KMS-11 (cell line): ENCODE data around the gene ITPRIPL1.

ENCODE experiments used
- H2AFZ ChIP-seq: fragments of 200-600 bp; sonication (generic); 2 replicates; pipeline ENCODE4 v1.6.1; 2016; ENCODE audit warnings: antibody characterized with exemption, mixed run types, low read depth
- H3K27ac ChIP-seq: fragments of 200-600 bp; sonication (generic); 2 replicates; pipeline ENCODE4 v1.6.1; 2016; ENCODE audit warnings: mild to moderate bottlenecking, mixed run types
- H3K27me3 ChIP-seq: fragments of 200-600 bp; sonication (generic); 2 replicates; pipeline ENCODE4 v1.6.1; 2017; ENCODE audit warnings: mild to moderate bottlenecking, low read depth, mixed run types, moderate library complexity; ENCODE audit not compliant: insufficient read depth
- H3K36me3 ChIP-seq: fragments of 200-600 bp; sonication (generic); 2 replicates; pipeline ENCODE4 v1.6.1; 2017; ENCODE audit warnings: mild to moderate bottlenecking, mixed run types; ENCODE audit not compliant: insufficient read depth
- H3K4me1 ChIP-seq: fragments of 200-600 bp; sonication (generic); 2 replicates; pipeline ENCODE4 v1.6.1; 2016; ENCODE audit warnings: mild to moderate bottlenecking, low read depth, mixed run types; ENCODE audit not compliant: poor library complexity, severe bottlenecking
- H3K4me2 ChIP-seq: fragments of 200-600 bp; sonication (generic); 2 replicates; pipeline ENCODE4 v1.7.0; 2016; ENCODE audit warnings: mild to moderate bottlenecking, mixed run types
- H3K4me3 ChIP-seq: fragments of 200-600 bp; sonication (generic); IDR thresholded peaks from 2 replicates; pipeline ENCODE4 v1.6.1; 2017; ENCODE audit warnings: low read depth, low read length, mixed read lengths; ENCODE audit not compliant: insufficient read depth
- H3K79me2 ChIP-seq: fragments of 200-600 bp; sonication (generic); 2 replicates; pipeline ENCODE4 v1.6.1; 2016; ENCODE audit warnings: low read depth, mixed run types; ENCODE audit not compliant: insufficient read depth
- H3K9ac ChIP-seq: fragments of 200-600 bp; sonication (generic); 2 replicates; pipeline ENCODE4 v1.6.1; 2016; ENCODE audit warnings: mild to moderate bottlenecking, mixed run types
- H4K20me1 ChIP-seq: fragments of 200-600 bp; sonication (generic); 2 replicates; pipeline ENCODE4 v1.6.1; 2016; ENCODE audit warnings: mild to moderate bottlenecking, mixed run types; ENCODE audit not compliant: insufficient read depth
- CTCF ChIP-seq: fragments of 200-600 bp; sonication (generic); conservative IDR thresholded peaks from 2 replicates; pipeline ENCODE4 v1.6.1; 2017; ENCODE audit warnings: low read depth, mild to moderate bottlenecking, antibody characterized with exemption, low read length, moderate library complexity, mixed read lengths

ITPRIPL1 gene

GRCh38 chr2:96347395-96347794, 22.3 kb downstream of the ITPRIPL1 start:
- H3K4me2 ChIP-seq: no peak overlapping the region
- no peak overlapping the region for H3K9ac ChIP-seq
- H4K20me1 ChIP-seq: no peaks in the 10 kb centered on the region
- no peaks in the 10 kb centered on the region for H3K79me2 ChIP-seq
- H3K36me3 ChIP-seq: peaks cover 8% of the 10 kb centered on the region; the same call in 1 of the 2 replicates
- H3K27me3 ChIP-seq: no peaks in the 10 kb centered on the region
- H3K4me3 ChIP-seq: no peak overlapping the region
- H3K4me1 ChIP-seq: no peaks in the 10 kb centered on the region
- no peak overlapping the region for H3K27ac ChIP-seq
- TF ChIP-seq CTCF: no peak
- H2AFZ ChIP-seq: no peak overlapping the region

GRCh38 chr2:96353032-96353561, 28.0 kb downstream of the ITPRIPL1 start:
- no peak overlapping the region for H3K9ac ChIP-seq
- H3K4me3 ChIP-seq: no peak overlapping the region
- H3K79me2 ChIP-seq: no peaks in the 10 kb centered on the region
- no peak overlapping the region for H2AFZ ChIP-seq
- no peak overlapping the region for H3K4me2 ChIP-seq
- no peaks in the 10 kb centered on the region for H4K20me1 ChIP-seq
- H3K27me3 ChIP-seq: no peaks in the 10 kb centered on the region
- TF ChIP-seq CTCF: no peak
- H3K36me3 ChIP-seq: peaks cover 6% of the 10 kb centered on the region; the same call in 1 of the 2 replicates
- H3K27ac ChIP-seq: no peak overlapping the region
- H3K4me1 ChIP-seq: peaks cover 6% of the 10 kb centered on the region

GRCh38 chr2:96353606-96354101, 28.5 kb downstream of the ITPRIPL1 start:
- Histone ChIP-seq H3K4me1 (peaks cover 6% of the 10 kb centered on the region), H3K36me3 (peaks cover 6% of the 10 kb centered on the region; the same call in 1 of the 2 replicates), H3K27ac (no peak overlapping the region), H4K20me1 (no peaks in the 10 kb centered on the region), H3K79me2 (no peaks in the 10 kb centered on the region), H3K4me3 (no peak overlapping the region), H3K27me3 (no peaks in the 10 kb centered on the region), H3K9ac (no peak overlapping the region), H2AFZ (no peak overlapping the region), H3K4me2 (no peak overlapping the region)
- TF ChIP-seq CTCF: no peak

- no peak overlapping the region for H3K27ac ChIP-seq
- H3K79me2 ChIP-seq: no peaks in the 10 kb centered on the region
- TF ChIP-seq CTCF: no peak
- no peak overlapping the region for H2AFZ ChIP-seq
- H3K27me3 ChIP-seq: no peaks in the 10 kb centered on the region
- H3K9ac ChIP-seq: no peak overlapping the region
- H3K4me2 ChIP-seq: no peak overlapping the region
- no peak overlapping the region for H3K4me3 ChIP-seq
- no peaks in the 10 kb centered on the region for H4K20me1 ChIP-seq
- peaks cover 6% of the 10 kb centered on the region; the same call in 1 of the 2 replicates for H3K36me3 ChIP-seq
- H3K4me1 ChIP-seq: peaks cover 6% of the 10 kb centered on the region
Measured at GRCh38 chr2:96354492-96354891, 29.4 kb downstream of the ITPRIPL1 start.
